Small intestine (tissue), 7 donors: ENCODE results near the gene TSHZ3. TPM values are rescaled to one million over a fixed set of nuclear protein-coding genes. Genes with fewer than 3 reads are reported as not detected.

Experiments
- DNase-seq, 2 donors: peaks; one replicate each; pipeline versions ENCODE4 v3.0.0 to v3.0.0-alpha.2; 2013
- FAIRE-seq: peaks from 2 replicates; lab custom pipeline; 2012; peaks lifted over from hg19 to GRCh38; lab: Jason Lieb, UNC
- H3K27ac ChIP-seq, 3 donors: one replicate each; pipeline ENCODE4 v1.5.1; 2013; ENCODE audit warnings: low read length in 2 of 3, mild to moderate bottlenecking in 2 of 3, control low read depth in 1 of 3, inconsistent platforms in 1 of 3, low read depth in 1 of 3, moderate library complexity in 1 of 3
- H3K27me3 ChIP-seq, 3 donors: one replicate each; pipeline ENCODE4 v1.6.1; 2013; ENCODE audit warnings: low read length in 3 of 3, inconsistent platforms in 1 of 3; ENCODE audit not compliant: control insufficient read depth in 3 of 3, insufficient read depth in 3 of 3
- H3K36me3 ChIP-seq, 3 donors: one replicate each; pipeline ENCODE4 v1.6.1; 2013; ENCODE audit warnings: low read length in 3 of 3, inconsistent platforms in 1 of 3, low read depth in 1 of 3, mild to moderate bottlenecking in 1 of 3, moderate library complexity in 1 of 3; ENCODE audit not compliant: control insufficient read depth in 3 of 3, insufficient read depth in 2 of 3
- H3K4me1 ChIP-seq, 3 donors: one replicate each; pipeline ENCODE4 v1.6.1; 2013; ENCODE audit warnings: low read length in 2 of 3, inconsistent platforms in 1 of 3, low read depth in 1 of 3, mild to moderate bottlenecking in 1 of 3, moderate library complexity in 1 of 3; ENCODE audit not compliant: control insufficient read depth in 3 of 3, insufficient read depth in 2 of 3
- H3K4me3 ChIP-seq, 3 donors: one replicate each; pipeline ENCODE4 v1.5.1; 2013; ENCODE audit warnings: low read length in 3 of 3, control low read depth in 1 of 3, inconsistent platforms in 1 of 3, low read depth in 1 of 3, mild to moderate bottlenecking in 1 of 3, moderate library complexity in 1 of 3
- H3K9me3 ChIP-seq, 2 donors: one replicate each; pipeline ENCODE4 v1.6.1; 2013; ENCODE audit warnings: low read depth in 1 of 2, low read length in 1 of 2; ENCODE audit not compliant: control insufficient read depth in 2 of 2, insufficient read depth in 1 of 2
- WGBS, 3 donors: extraction: QIAGEN DNeasy Blood & Tissue Kit; methylation state at CpG; one replicate each; pipeline ENCODE4 v1.1.7; 2013; 5-methylcytosine and 5-hydroxymethylcytosine counted together
- polyA plus RNA-seq, 4 donors: library from polyadenylated mRNA; stranded (reverse) in 3 of 4; unstranded in 1 of 4; fragments of 200-250 nt in 3 of 4; fragments of 120-200 nt in 1 of 4; gene quantifications; one replicate each; pipeline versions ENCODE4 v1.2.1 to v1.2.3, GENCODE V29; 2013
- donor health status: healthy with polysubstance abuse.
- donor health status: control.
- donor health status: control.
- donor health status: Bipolar disorder and iron deficiency.
- donor health status: healthy.

Gene TSHZ3
- polyA plus RNA-seq, 4 donors = 0.22 to 3.4 (median 1.7) TPM

DNA sequence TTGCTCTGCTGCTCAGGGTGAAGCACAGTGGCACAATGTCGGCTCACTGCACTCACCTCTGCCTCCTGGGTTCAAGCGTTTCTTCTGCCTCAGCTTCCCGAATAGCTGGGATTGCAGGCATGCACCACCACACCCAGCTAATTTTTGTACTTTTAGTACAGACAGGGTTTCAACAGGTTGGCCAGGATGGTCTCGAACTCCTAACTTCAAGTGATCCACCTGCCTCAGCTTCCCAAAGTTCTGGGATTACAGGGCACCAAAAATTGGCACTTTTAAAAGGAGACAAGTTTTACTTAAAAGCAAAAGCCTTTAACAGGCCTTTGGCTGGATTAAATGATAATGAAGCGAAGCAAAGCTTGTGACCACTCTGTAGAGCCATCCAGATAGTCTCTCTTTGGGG, 12.5 kb upstream of the TSHZ3 start:
- Histone ChIP-seq H3K27me3 (peaks cover 0 to 15% (median 0%) of the 10 kb centered on the region in 3 donors), H3K4me1 (no peaks in the 10 kb centered on the region), H3K4me3 (no peak overlapping the region), H3K27ac (no peak overlapping the region), H3K36me3 (no peaks in the 10 kb centered on the region), H3K9me3 (no peaks in the 10 kb centered on the region)
- DNase-seq = no peak
- 85 to 88% (median 87%) methylated on average over 5 of the region's 5 CpGs for WGBS, 3 donors
- no peak for FAIRE-seq

DNA sequence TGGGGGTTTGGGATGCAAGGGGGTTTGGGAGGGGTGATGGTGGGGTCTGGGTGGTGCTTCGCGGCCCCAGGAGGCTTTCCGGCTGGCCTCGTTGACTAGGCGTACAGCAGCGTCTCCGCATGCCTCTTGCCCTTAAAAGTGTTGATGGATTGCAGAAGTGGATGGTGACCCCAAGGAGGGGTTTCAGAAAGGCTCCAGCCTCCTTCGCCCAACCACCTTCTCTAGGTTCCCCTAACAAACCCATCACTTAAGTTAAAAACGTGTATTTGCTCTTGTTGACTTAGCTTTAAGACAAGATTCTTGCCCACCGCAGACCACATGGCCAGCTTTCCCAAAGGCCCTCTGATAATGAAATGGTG, 8.1 kb upstream of the TSHZ3 start:
- Histone ChIP-seq H3K4me3 (no peak overlapping the region), H3K27me3 (peaks cover 6 to 59% (median 17%) of the 10 kb centered on the region in 3 donors), H3K9me3 (no peaks in the 10 kb centered on the region), H3K4me1 (no peaks in the 10 kb centered on the region), H3K36me3 (no peaks in the 10 kb centered on the region), H3K27ac (no peak overlapping the region)
- 35 to 49% (median 47%) methylated on average over 8 to 10 of the region's 10 CpGs for WGBS, 3 donors
- no peak for FAIRE-seq
- DNase-seq = no peak

GRCh38 chr19:31356587-31357314, 7.5 kb upstream of the TSHZ3 start:
- Histone ChIP-seq H3K4me1 (no peaks in the 10 kb centered on the region), H3K27me3 (peaks cover 6 to 65% (median 22%) of the 10 kb centered on the region in 3 donors), H3K36me3 (no peaks in the 10 kb centered on the region), H3K27ac (no peak overlapping the region), H3K9me3 (no peaks in the 10 kb centered on the region), H3K4me3 (no peak overlapping the region)
- whole genome bisulfite sequencing, 3 donors = 5 to 24% (median 15%) methylated on average over 32 to 33 of the region's 33 CpGs
- DNase-seq (peak in 1 of 2 donors; percentile 29), FAIRE-seq (no peak)

GRCh38 chr19:31355665-31356289, 6.5 kb upstream of the TSHZ3 start:
- 23 to 38% (median 33%) methylated on average over 22 of the region's 22 CpGs for WGBS, 3 donors
- peaks cover 9 to 71% (median 25%) of the 10 kb centered on the region in 3 donors for H3K27me3 ChIP-seq
- no peak overlapping the region for H3K27ac ChIP-seq
- no peaks in the 10 kb centered on the region for H3K4me1 ChIP-seq
- no peak for DNase-seq
- no peak for FAIRE-seq
- H3K36me3 ChIP-seq = no peaks in the 10 kb centered on the region
- no peak overlapping the region for H3K4me3 ChIP-seq
- no peaks in the 10 kb centered on the region for H3K9me3 ChIP-seq

DNA sequence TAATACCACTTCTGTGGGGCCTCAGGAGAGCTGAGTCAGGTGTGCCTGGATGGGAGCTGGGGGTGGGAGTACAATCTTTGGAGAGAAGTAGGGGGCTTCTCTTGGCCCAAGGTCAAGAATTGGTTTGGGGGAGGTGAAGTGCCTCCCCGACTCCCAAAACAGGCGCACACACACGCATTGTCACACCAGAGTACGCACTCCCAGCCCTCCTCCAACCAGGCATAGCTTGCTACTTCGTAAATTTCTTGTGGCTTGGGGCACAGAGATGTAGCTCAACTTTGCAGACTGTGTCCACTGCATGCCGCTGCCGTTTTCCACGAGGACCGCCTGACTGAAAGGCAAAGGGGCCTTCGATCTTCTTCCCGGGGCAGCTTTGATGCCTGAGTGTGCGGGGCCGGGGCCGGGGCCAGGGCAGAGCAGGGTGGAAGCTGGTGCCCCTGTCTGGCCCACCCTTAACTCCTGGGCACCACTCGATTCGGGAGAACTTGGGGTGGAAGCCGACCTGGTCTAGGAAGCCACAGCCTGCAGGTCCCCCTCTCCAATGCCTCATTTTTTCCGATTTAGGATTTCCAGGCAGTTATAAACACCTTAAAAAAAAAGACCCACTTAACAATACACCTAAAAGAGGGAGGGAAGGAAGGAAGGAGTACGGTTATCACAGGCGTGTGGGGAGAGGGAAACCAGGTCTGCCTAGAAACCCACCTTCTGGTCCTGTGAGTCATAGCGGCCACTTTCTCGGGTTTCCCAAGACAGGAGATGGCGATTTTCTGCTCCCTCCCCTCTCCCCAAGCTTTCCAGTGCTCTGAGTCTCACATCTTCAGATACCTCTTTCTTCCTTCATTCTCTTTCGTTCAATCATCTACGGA, 5.8 kb upstream of the TSHZ3 start:
- no peaks in the 10 kb centered on the region for H3K9me3 ChIP-seq
- H3K4me3 ChIP-seq = no peak overlapping the region
- H3K27ac ChIP-seq = no peak overlapping the region
- WGBS, 3 donors = 27 to 42% (median 36%) methylated on average over 25 of the region's 25 CpGs
- FAIRE-seq (no peak), DNase-seq (no peak)
- no peaks in the 10 kb centered on the region for H3K4me1 ChIP-seq
- H3K27me3 ChIP-seq = peaks cover 9 to 71% (median 25%) of the 10 kb centered on the region in 3 donors
- H3K36me3 ChIP-seq = no peaks in the 10 kb centered on the region

- WGBS, 3 donors = 30 to 46% (median 41%) methylated on average over 10 of the region's 10 CpGs
- H3K27me3 ChIP-seq = peaks cover 9 to 71% (median 25%) of the 10 kb centered on the region in 3 donors
- H3K27ac ChIP-seq = no peak overlapping the region
- DNase-seq (no peak), FAIRE-seq (no peak)
- no peaks in the 10 kb centered on the region for H3K36me3 ChIP-seq
- no peak overlapping the region for H3K4me3 ChIP-seq
- no peaks in the 10 kb centered on the region for H3K4me1 ChIP-seq
- H3K9me3 ChIP-seq = no peaks in the 10 kb centered on the region
Measured at GRCh38 chr19:31354316-31354715, 5.1 kb upstream of the TSHZ3 start.

GRCh38 chr19:31353833-31354232, 4.6 kb upstream of the TSHZ3 start:
- H3K36me3 ChIP-seq = no peaks in the 10 kb centered on the region
- no peaks in the 10 kb centered on the region for H3K9me3 ChIP-seq
- H3K27ac ChIP-seq = no peak overlapping the region
- no peak overlapping the region for H3K4me3 ChIP-seq
- DNase-seq = no peak
- H3K4me1 ChIP-seq = no peaks in the 10 kb centered on the region
- H3K27me3 ChIP-seq = peaks cover 12 to 71% (median 25%) of the 10 kb centered on the region in 3 donors
- WGBS, 3 donors = 8 to 40% (median 22%) methylated on average over 10 of the region's 10 CpGs
- no peak for FAIRE-seq
